K562 (cell line): Measurements from ENCODE around the gene ARL6IP4. TPM values are rescaled to one million over a fixed set of nuclear protein-coding genes. Genes with fewer than 3 reads are reported as not detected.

Experiments used
- ADNP ChIP-seq: fragments of 200-800 bp; sonication (Bioruptor generic); IDR thresholded peaks from 2 replicates; pipeline ENCODE4 v1.6.1; 2016; ENCODE audit warnings: missing genetic modification characterization, missing compliant biosample characterization
- ARID1B ChIP-seq: fragments of 450-650 bp; IDR thresholded peaks from 2 replicates; pipeline ENCODE4 v1.6.1; 2016; ENCODE audit warnings: antibody characterized with exemption, mild to moderate bottlenecking, inconsistent platforms
- BRD9 ChIP-seq: fragments of 450-650 bp; IDR thresholded peaks from 2 replicates; pipeline ENCODE4 v1.6.1; 2018; ENCODE audit warnings: low read depth; ENCODE audit not compliant: partially characterized antibody
- CREM ChIP-seq: IDR thresholded peaks from 2 replicates; pipeline ENCODE4 v1.6.1; 2014; ENCODE audit warnings: antibody characterized with exemption, low read depth
- DACH1 ChIP-seq: fragments of 450-650 bp; IDR thresholded peaks from 2 replicates; pipeline ENCODE4 v1.6.1; 2018; ENCODE audit not compliant: partially characterized antibody
- EP400 ChIP-seq: fragments of 450-650 bp; IDR thresholded peaks from 2 replicates; pipeline ENCODE4 v1.6.1; 2017; ENCODE audit warnings: antibody characterized with exemption, mild to moderate bottlenecking, moderate library complexity
- FIP1L1 ChIP-seq: fragments of 200-400 bp; formaldehyde crosslinking; IDR thresholded peaks from 2 replicates; pipeline ENCODE4 v1.6.1; 2018; ENCODE audit warnings: mild to moderate bottlenecking, low read depth, low read length; ENCODE audit not compliant: poor library complexity, severe bottlenecking
- FOXM1 ChIP-seq, 2 experiments: fragments of 450-650 bp in 1 of 2; sonication (generic) in 1 of 2; formaldehyde crosslinking in 1 of 2; IDR thresholded peaks; 2 replicates each; pipeline versions ENCODE4 v1.6.1 to v1.9.0; 2017 to 2022; ENCODE audit warnings: low read depth in 2 of 2, mild to moderate bottlenecking in 2 of 2, missing genetic modification reagents in 1 of 2, moderate library complexity in 1 of 2
- MTF1 ChIP-seq: fragments of 250-450 bp; sonication (Bioruptor Pico); IDR thresholded peaks from 2 replicates; pipeline ENCODE4 v1.9.0; 2021; ENCODE audit warnings: moderate library complexity, mild to moderate bottlenecking, inconsistent platforms, borderline replicate concordance
- PHTF2 ChIP-seq: fragments of 250-450 bp; sonication (Bioruptor Pico); IDR thresholded peaks from 2 replicates; pipeline ENCODE4 v1.5.0; 2021; ENCODE audit warnings: mild to moderate bottlenecking
- PRPF4 ChIP-seq: fragments of 200-400 bp; formaldehyde crosslinking; IDR thresholded peaks from one replicate; pipeline ENCODE4 v1.6.1; 2017; ENCODE audit warnings: low read length, low read depth, mild to moderate bottlenecking; ENCODE audit not compliant: insufficient read depth, poor library complexity, severe bottlenecking
- RFX7 ChIP-seq: fragments of 250-450 bp; sonication (Bioruptor Pico); IDR thresholded peaks from 2 replicates; pipeline ENCODE4 v1.5.1; 2021; ENCODE audit warnings: mild to moderate bottlenecking
- SLC30A9 ChIP-seq: fragments of 250-450 bp; sonication (Bioruptor Pico); IDR thresholded peaks from 2 replicates; pipeline ENCODE4 v1.8.0; 2022; ENCODE audit warnings: mild to moderate bottlenecking, moderate library complexity
- TBL1XR1 ChIP-seq, 2 experiments: IDR thresholded peaks; 2 replicates each; pipeline ENCODE4 v1.6.1; 2012; ENCODE audit warnings: improper control_type of control experiment in 2 of 2, low read length in 2 of 2, mild to moderate bottlenecking in 1 of 2
- ZBTB7A ChIP-seq: IDR thresholded peaks from 2 replicates; pipeline ENCODE4 v1.6.1; 2011; ENCODE audit warnings: low read depth, mild to moderate bottlenecking, low read length, moderate library complexity, borderline replicate concordance; ENCODE audit not compliant: control insufficient read depth
- ZFX ChIP-seq: sonication (generic); formaldehyde crosslinking; IDR thresholded peaks from 2 replicates; pipeline ENCODE4 v1.8.0; 2022; ENCODE audit warnings: mild to moderate bottlenecking, missing genetic modification reagents, moderate library complexity
- ZKSCAN1 ChIP-seq: fragments of 150-350 bp; IDR thresholded peaks from 2 replicates; pipeline ENCODE4 v1.6.1; 2016; ENCODE audit warnings: low read depth, low read length
- ZKSCAN3 ChIP-seq: fragments of 250-450 bp; sonication (Bioruptor Pico); IDR thresholded peaks from 2 replicates; pipeline ENCODE4 v1.4.0; 2020
- ZNF197 ChIP-seq: fragments of 200-800 bp; sonication (Bioruptor generic); IDR thresholded peaks from 2 replicates; pipeline ENCODE4 v1.6.1; 2016; ENCODE audit warnings: low read depth, missing genetic modification characterization, missing compliant biosample characterization
- ZNF24 ChIP-seq: fragments of 450-650 bp; IDR thresholded peaks from 2 replicates; pipeline ENCODE4 v1.6.1; 2016
- ZNF263 ChIP-seq: sonication (generic); formaldehyde crosslinking; IDR thresholded peaks from 2 replicates; pipeline ENCODE4 v1.8.0; 2022; ENCODE audit warnings: mild to moderate bottlenecking, missing genetic modification reagents, borderline replicate concordance
- ZNF707 ChIP-seq: fragments of 250-450 bp; sonication (Bioruptor Pico); conservative IDR thresholded peaks from 2 replicates; pipeline ENCODE4 v1.8.0; 2022; ENCODE audit warnings: inconsistent platforms, mild to moderate bottlenecking, moderate library complexity
- polyA plus RNA-seq, 8 experiments: library from polyadenylated mRNA; depleted of rRNA in 4 of 8; stranded (reverse) in 5 of 8; unstranded in 3 of 8; fragments of >200 nt; fragmentation: Nextera tagmentation in 2 of 8; fragmentation: Illumina TruSeq in 1 of 8; extraction: Ambion mirVana in 2 of 8; extraction: Trizol in 1 of 8; gene quantifications; 2 replicates each; pipeline versions ENCODE4 v1.2.1 to v1.2.3, GENCODE V29; 2011 to 2014; ENCODE audit warnings: inconsistent platforms in 1 of 8, missing spikeins in 1 of 8
- total RNA-seq, 7 experiments: library from RNA; depleted of rRNA in 6 of 7; stranded (reverse); fragments of >200 nt in 6 of 7; fragmentation: Illumina TruSeq in 2 of 7; extraction: Trizol in 2 of 7; gene quantifications; 2 replicates each; pipeline versions ENCODE4 v1.2.1 to v1.2.3, GENCODE V29; 2011 to 2021; ENCODE audit warnings: low replicate concordance in 1 of 7
- TF ChIP-seq, protein P1 (sequence below): fragments of 250-450 bp; sonication (Bioruptor Pico); IDR thresholded peaks from 2 replicates; pipeline ENCODE4 v1.5.1; 2021; ENCODE audit warnings: mild to moderate bottlenecking
- TF ChIP-seq, protein P2 (sequence below): fragments of 450-650 bp; IDR thresholded peaks from 2 replicates; pipeline ENCODE4 v1.6.1; 2018; ENCODE audit not compliant: partially characterized antibody

The ARL6IP4 gene
- total and polyA plus RNA-seq, 9 of the 15 experiments (the other 6 are each of a cell fraction or from before 2014, with no cell fraction given) = 2.4 to 255 (median 151) TPM

DNA sequence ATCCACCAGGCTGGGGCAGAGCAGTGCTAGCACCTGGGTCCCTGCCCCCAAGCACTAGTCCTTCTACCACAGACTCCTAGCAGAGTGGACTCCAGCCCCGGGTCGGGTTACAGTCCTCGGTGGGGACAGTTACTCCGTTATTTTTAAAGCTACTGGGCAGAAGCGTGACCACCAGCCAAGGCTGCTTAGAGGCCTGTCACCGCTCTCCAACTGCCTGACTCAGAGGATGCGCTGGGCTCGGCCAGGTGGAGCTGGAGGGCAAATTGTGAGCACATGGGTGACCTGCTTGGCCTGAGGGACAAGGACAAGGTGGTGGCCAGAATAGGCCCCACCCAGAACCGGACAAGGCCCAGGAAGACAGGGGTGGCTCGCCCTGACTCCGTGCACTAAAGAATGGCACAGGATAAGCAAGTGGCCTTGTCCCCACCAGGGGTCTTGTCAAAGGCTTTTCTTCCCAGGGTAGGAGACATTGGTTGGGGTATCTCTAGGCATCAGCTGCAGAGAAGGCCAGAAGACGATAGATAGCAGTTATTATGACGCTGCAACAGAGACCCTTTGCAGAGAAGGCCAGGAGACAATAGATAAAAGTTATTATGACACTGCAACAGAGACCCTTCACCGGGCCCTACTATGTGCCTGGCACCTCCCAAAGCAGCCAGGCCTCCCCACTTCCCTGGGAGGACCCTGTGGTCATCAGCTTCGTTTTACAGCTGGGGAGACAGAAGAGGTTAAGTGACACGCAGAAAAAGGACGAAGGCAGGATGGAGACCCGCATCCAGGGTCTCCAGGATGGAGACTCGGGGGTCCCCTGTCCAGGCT lies 15.8 kb upstream of the ARL6IP4 start (continued):
- peak; percentile 62 for TF ChIP-seq ZFX (CRISPR knock-in tag)
- no peak for TF ChIP-seq PHTF2 (CRISPR knock-in tag)
- TF ChIP-seq ADNP = no peak
- 0 out of 2 replicates have a peak, but pooled peaks have one; percentile 27 for TF ChIP-seq CREM
- no peak for TF ChIP-seq FIP1L1
- TF ChIP-seq ZNF24 = no peak
- TF ChIP-seq ZNF197 (CRISPR knock-in tag) = no peak
- peak; percentile 18; the same call in 1 of the 2 replicates for TF ChIP-seq ZNF263 (CRISPR knock-in tag)
- TF ChIP-seq BRD9 = no peak
- peak; percentile 3 for TF ChIP-seq DACH1
- no peak for TF ChIP-seq MTF1 (CRISPR knock-in tag)
- no peak for TF ChIP-seq ZNF707 (CRISPR knock-in tag)
- TF ChIP-seq FOXM1 (IDR thresholded peaks at IDR 0.05; ENCODE audit: low read depth) = peak; percentile 19; the same call in 1 of the 2 replicates
- no peak for TF ChIP-seq FOXM1 (CRISPR knock-in tag; IDR thresholded peaks at IDR 0.05; ENCODE audit: low read depth)
- TF ChIP-seq RFX7 = no peak
- TF ChIP-seq, protein P1, sequence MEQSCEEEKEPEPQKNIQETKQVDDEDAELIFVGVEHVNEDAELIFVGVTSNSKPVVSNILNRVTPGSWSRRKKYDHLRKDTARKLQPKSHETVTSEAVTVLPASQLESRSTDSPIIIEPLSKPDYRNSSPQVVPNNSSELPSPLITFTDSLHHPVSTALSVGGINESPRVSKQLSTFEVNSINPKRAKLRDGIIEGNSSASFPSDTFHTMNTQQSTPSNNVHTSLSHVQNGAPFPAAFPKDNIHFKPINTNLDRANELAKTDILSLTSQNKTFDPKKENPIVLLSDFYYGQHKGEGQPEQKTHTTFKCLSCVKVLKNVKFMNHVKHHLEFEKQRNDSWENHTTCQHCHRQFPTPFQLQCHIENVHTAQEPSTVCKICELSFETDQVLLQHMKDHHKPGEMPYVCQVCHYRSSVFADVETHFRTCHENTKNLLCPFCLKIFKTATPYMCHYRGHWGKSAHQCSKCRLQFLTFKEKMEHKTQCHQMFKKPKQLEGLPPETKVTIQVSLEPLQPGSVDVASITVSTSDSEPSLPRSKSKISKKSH (CRISPR knock-in tag) = no peak
- TF ChIP-seq TBL1XR1 (IDR thresholded peaks at IDR 0.05; ENCODE audit: low read length in 2 of 2) = 0 out of 4 replicates have a peak, but pooled peaks of 1 of the 2 experiments have one; percentile 23
- TF ChIP-seq SLC30A9 (CRISPR knock-in tag) = no peak
- peak; percentile 24; the same call in 1 of the 2 replicates for TF ChIP-seq EP400
- peak; percentile 75 for TF ChIP-seq ARID1B
- TF ChIP-seq, protein P2, sequence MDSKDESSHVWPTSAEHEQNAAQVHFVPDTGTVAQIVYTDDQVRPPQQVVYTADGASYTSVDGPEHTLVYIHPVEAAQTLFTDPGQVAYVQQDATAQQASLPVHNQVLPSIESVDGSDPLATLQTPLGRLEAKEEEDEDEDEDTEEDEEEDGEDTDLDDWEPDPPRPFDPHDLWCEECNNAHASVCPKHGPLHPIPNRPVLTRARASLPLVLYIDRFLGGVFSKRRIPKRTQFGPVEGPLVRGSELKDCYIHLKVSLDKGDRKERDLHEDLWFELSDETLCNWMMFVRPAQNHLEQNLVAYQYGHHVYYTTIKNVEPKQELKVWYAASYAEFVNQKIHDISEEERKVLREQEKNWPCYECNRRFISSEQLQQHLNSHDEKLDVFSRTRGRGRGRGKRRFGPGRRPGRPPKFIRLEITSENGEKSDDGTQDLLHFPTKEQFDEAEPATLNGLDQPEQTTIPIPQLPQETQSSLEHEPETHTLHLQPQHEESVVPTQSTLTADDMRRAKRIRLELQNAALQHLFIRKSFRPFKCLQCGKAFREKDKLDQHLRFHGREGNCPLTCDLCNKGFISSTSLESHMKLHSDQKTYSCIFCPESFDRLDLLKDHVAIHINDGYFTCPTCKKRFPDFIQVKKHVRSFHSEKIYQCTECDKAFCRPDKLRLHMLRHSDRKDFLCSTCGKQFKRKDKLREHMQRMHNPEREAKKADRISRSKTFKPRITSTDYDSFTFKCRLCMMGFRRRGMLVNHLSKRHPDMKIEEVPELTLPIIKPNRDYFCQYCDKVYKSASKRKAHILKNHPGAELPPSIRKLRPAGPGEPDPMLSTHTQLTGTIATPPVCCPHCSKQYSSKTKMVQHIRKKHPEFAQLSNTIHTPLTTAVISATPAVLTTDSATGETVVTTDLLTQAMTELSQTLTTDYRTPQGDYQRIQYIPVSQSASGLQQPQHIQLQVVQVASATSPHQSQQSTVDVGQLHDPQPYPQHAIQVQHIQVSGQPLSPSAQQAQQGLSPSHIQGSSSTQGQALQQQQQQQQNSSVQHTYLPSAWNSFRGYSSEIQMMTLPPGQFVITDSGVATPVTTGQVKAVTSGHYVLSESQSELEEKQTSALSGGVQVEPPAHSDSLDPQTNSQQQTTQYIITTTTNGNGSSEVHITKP = peak; percentile 59
- peak; percentile 96 for TF ChIP-seq ZKSCAN1
- no peak for TF ChIP-seq ZKSCAN3 (CRISPR knock-in tag)
- no peak for TF ChIP-seq PRPF4
- peak; percentile 28; the same call in 1 of the 2 replicates for TF ChIP-seq ZBTB7A
